Osteoblast (primary cell): ENCODE measurements around the gene ORC6. TPM values are rescaled to one million over a fixed set of nuclear protein-coding genes. Genes with fewer than 3 reads are reported as not detected.
A peak's percentile ranks its signal among the peaks of the same experiment; 100 is the strongest.

Experiments
- DNase-seq: peaks from one replicate; pipeline ENCODE4 v3.0.0; 2011; ENCODE audit warnings: low spot score, mixed read lengths; ENCODE audit not compliant: insufficient read length; ENCODE audit errors: missing footprints
- H2AFZ ChIP-seq: 2 replicates; pipeline ENCODE4 v1.6.0; 2011; ENCODE audit warnings: mild to moderate bottlenecking, low read length
- H3K27ac ChIP-seq: 2 replicates; pipeline ENCODE4 v1.5.1; 2011; ENCODE audit warnings: mild to moderate bottlenecking, low read depth, low read length, moderate library complexity
- H3K27me3 ChIP-seq: 2 replicates; pipeline ENCODE4 v1.6.0; 2012; ENCODE audit warnings: mild to moderate bottlenecking, control low read depth, inconsistent platforms, low read length, moderate library complexity; ENCODE audit not compliant: insufficient read depth
- H3K36me3 ChIP-seq: 2 replicates; pipeline ENCODE4 v1.5.1; 2011; ENCODE audit warnings: mild to moderate bottlenecking, low read length, control low read depth, moderate library complexity; ENCODE audit not compliant: insufficient read depth
- H3K4me1 ChIP-seq: 2 replicates; pipeline ENCODE4 v1.5.1; 2011; ENCODE audit warnings: mild to moderate bottlenecking, low read length, control low read depth, moderate library complexity; ENCODE audit not compliant: insufficient read depth
- H3K4me2 ChIP-seq: 2 replicates; pipeline ENCODE4 v1.6.0; 2011; ENCODE audit warnings: mild to moderate bottlenecking, low read length; ENCODE audit not compliant: insufficient read depth
- H3K4me3 ChIP-seq: fragments of 200-600 bp; sonication (generic); 3 replicates; pipeline ENCODE4 v1.5.1; 2012; ENCODE audit warnings: mild to moderate bottlenecking, low read length, inconsistent platforms; ENCODE audit not compliant: insufficient read depth
- H3K79me2 ChIP-seq: 2 replicates; pipeline ENCODE4 v1.6.0; 2012; ENCODE audit warnings: mild to moderate bottlenecking, low read length, control low read depth, inconsistent platforms; ENCODE audit not compliant: insufficient read depth
- H3K9me3 ChIP-seq: 2 replicates; pipeline ENCODE4 v1.5.1; 2011; ENCODE audit warnings: low read depth, low read length, control low read depth
- H4K20me1 ChIP-seq: 2 replicates; pipeline ENCODE4 v1.6.0; 2012; ENCODE audit warnings: mild to moderate bottlenecking, low read length, control low read depth; ENCODE audit not compliant: insufficient read depth
- CTCF ChIP-seq: IDR thresholded peaks from 2 replicates; pipeline ENCODE4 v1.5.1; 2011; ENCODE audit warnings: mild to moderate bottlenecking, low read depth, low read length, moderate library complexity; ENCODE audit errors: extremely low read depth
- total RNA-seq: library from RNA; depleted of rRNA; stranded (reverse); fragments of >200 nt; gene quantifications from 2 replicates; pipeline ENCODE4 v1.2.3, GENCODE V29; 2012

Gene ORC6
- total RNA-seq, 1 donor: 4.0 TPM

GRCh38 chr16:46737621-46738214, 48.3 kb downstream of the ORC6 start:
- TF ChIP-seq CTCF: no peak

GRCh38 chr16:46739934-46740333, 50.5 kb downstream of the ORC6 start:
- Histone ChIP-seq H3K4me3 (no peak overlapping the region), H3K4me1 (no peaks in the 10 kb centered on the region), H3K9me3 (no peaks in the 10 kb centered on the region), H3K79me2 (no peaks in the 10 kb centered on the region), H2AFZ (no peak overlapping the region), H3K27me3 (no peaks in the 10 kb centered on the region), H3K27ac (no peak overlapping the region), H3K36me3 (no peaks in the 10 kb centered on the region), H3K4me2 (no peak overlapping the region), H4K20me1 (no peaks in the 10 kb centered on the region)
- TF ChIP-seq CTCF: no peak
- no peak for DNase-seq

More at GRCh38 chr16:46737621-46738214, 48.3 kb downstream of the ORC6 start:
- H3K9me3 ChIP-seq: no peaks in the 10 kb centered on the region
- no peak overlapping the region for H3K4me2 ChIP-seq
- H3K36me3 ChIP-seq: no peaks in the 10 kb centered on the region
- DNase-seq: no peak
- no peak overlapping the region for H3K27ac ChIP-seq
- no peak overlapping the region for H3K4me3 ChIP-seq
- H4K20me1 ChIP-seq: no peaks in the 10 kb centered on the region
- H3K79me2 ChIP-seq: no peaks in the 10 kb centered on the region
- H3K27me3 ChIP-seq: no peaks in the 10 kb centered on the region
- H3K4me1 ChIP-seq: no peaks in the 10 kb centered on the region
- H2AFZ ChIP-seq: no peak overlapping the region

GRCh38 chr16:46743232-46743719, 53.8 kb downstream of the ORC6 start:
- Histone ChIP-seq H3K4me1 (no peaks in the 10 kb centered on the region), H3K27ac (no peak overlapping the region), H3K27me3 (no peaks in the 10 kb centered on the region), H3K4me2 (peak overlapping the region; percentile 15), H3K36me3 (no peaks in the 10 kb centered on the region), H2AFZ (peak overlapping the region; percentile 22), H3K9me3 (no peaks in the 10 kb centered on the region), H4K20me1 (no peaks in the 10 kb centered on the region), H3K4me3 (no peak overlapping the region), H3K79me2 (no peaks in the 10 kb centered on the region)
- no peak for TF ChIP-seq CTCF
- peak; percentile 63 for DNase-seq

- H2AFZ ChIP-seq: no peak overlapping the region
- H4K20me1 ChIP-seq: no peaks in the 10 kb centered on the region
- H3K4me2 ChIP-seq: no peak overlapping the region
- no peaks in the 10 kb centered on the region for H3K4me1 ChIP-seq
- no peaks in the 10 kb centered on the region for H3K79me2 ChIP-seq
- no peaks in the 10 kb centered on the region for H3K9me3 ChIP-seq
- no peaks in the 10 kb centered on the region for H3K36me3 ChIP-seq
- H3K27ac ChIP-seq: no peak overlapping the region
- H3K27me3 ChIP-seq: no peaks in the 10 kb centered on the region
- TF ChIP-seq CTCF: no peak
- DNase-seq: no peak
- H3K4me3 ChIP-seq: no peak overlapping the region
These were observed 56.2 kb downstream of the ORC6 start for GRCh38 chr16:46745617-46746016.
